ENCODE data around the gene CEMIP. TPM values are rescaled to one million over a fixed set of nuclear protein-coding genes. Genes with fewer than 3 reads are reported as not detected.

The CEMIP gene
- total RNA-seq, 1 donor from 2014 or later = 0.83 TPM

DNA sequence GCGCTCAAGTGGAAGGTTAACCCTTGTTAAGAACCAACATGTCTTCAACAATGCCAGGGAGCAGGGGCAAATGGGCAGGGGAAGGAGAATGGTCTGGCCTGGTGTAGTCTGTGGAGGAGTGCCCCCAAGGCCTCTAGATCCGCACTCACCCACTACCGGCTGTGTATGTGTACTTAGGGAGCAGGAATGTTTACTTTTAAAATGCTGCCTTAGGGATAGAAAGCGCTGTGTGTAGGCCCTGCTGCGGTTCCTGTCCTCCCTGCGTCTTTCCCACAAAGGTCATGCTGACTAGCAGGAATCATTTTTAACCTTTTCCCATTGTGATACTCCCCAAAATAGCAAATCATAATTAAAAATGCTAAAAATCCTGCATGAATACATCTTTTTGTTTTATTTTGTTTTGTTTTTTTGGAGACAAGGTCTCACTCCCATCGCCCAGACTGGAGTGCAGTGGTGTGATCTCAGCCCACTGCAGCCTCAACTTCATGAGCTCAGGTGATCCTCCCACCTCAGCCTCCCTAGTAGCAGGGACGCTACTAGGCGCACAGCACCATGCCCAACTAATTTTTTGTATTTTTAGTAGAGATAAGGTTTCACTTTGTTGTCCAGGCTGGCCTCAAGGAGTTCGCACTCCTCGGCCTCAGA, 35.9 kb upstream of the CEMIP start:
- Mint-ChIP-seq H3K27ac (peak overlapping the region; percentile 58), H3K4me3 (no peak overlapping the region), H3K27me3 (ENCODE audit: low read depth) (no peaks in the 10 kb centered on the region), H3K36me3 (peaks cover 8% of the 10 kb centered on the region), H3K4me1 (peaks cover 34% of the 10 kb centered on the region), H3K9me3 (peaks cover 18% of the 10 kb centered on the region)
- no peak for DNase-seq (ENCODE audit: low spot score in 2 of 2, unreplicated experiment in 2 of 2)
- TF ChIP-seq CTCF (IDR thresholded peaks at IDR 0.05; ENCODE audit: unreplicated experiment) = no peak

GRCh38 chr15:80744415-80744814, 34.8 kb upstream of the CEMIP start:
- Mint-ChIP-seq H3K4me1 (peaks cover 34% of the 10 kb centered on the region), H3K9me3 (peaks cover 12% of the 10 kb centered on the region), H3K27ac (peak overlapping the region; percentile 54), H3K36me3 (peaks cover 8% of the 10 kb centered on the region), H3K4me3 (no peak overlapping the region), H3K27me3 (ENCODE audit: low read depth) (no peaks in the 10 kb centered on the region)
- TF ChIP-seq CTCF (IDR thresholded peaks at IDR 0.05; ENCODE audit: unreplicated experiment) = no peak
- DNase-seq (ENCODE audit: low spot score in 2 of 2, unreplicated experiment in 2 of 2) = no peak

DNA sequence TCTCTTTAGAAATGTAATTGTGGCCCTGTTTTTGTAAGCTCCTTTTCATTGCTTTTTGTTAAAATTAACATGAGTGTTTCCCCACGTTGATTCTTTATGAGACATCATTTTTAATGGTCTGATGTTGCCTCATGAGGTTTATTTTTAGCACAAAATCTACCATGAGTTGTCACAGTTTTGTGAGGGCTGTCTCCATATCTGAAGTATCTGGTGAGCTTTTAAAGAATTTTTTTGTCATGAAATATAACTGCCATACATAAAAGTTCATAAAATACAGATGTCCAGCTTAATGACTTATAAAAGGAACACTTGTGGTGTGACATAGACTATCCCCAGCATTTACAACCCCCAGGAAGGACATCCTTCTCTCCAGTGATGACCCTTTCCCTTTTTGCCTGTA, 34.3 kb upstream of the CEMIP start:
- no peaks in the 10 kb centered on the region for H3K27me3 Mint-ChIP-seq (ENCODE audit: low read depth)
- H3K9me3 Mint-ChIP-seq = peaks cover 12% of the 10 kb centered on the region
- DNase-seq (ENCODE audit: low spot score in 2 of 2, unreplicated experiment in 2 of 2) = no peak
- H3K4me1 Mint-ChIP-seq = peaks cover 34% of the 10 kb centered on the region
- TF ChIP-seq CTCF (IDR thresholded peaks at IDR 0.05; ENCODE audit: unreplicated experiment) = no peak
- peak overlapping the region; percentile 54 for H3K27ac Mint-ChIP-seq
- peaks cover 7% of the 10 kb centered on the region for H3K36me3 Mint-ChIP-seq
- H3K4me3 Mint-ChIP-seq = no peak overlapping the region

- no peak overlapping the region for H3K4me3 Mint-ChIP-seq
- no peak overlapping the region for H3K27ac Mint-ChIP-seq
- peaks cover 34% of the 10 kb centered on the region for H3K4me1 Mint-ChIP-seq
- peaks cover 8% of the 10 kb centered on the region for H3K36me3 Mint-ChIP-seq
- H3K9me3 Mint-ChIP-seq = peaks cover 9% of the 10 kb centered on the region
- DNase-seq (ENCODE audit: low spot score in 2 of 2, unreplicated experiment in 2 of 2) = no peak
- TF ChIP-seq CTCF (IDR thresholded peaks at IDR 0.05; ENCODE audit: unreplicated experiment) = no peak
- no peaks in the 10 kb centered on the region for H3K27me3 Mint-ChIP-seq (ENCODE audit: low read depth)
Measured at GRCh38 chr15:80745888-80746287, 33.3 kb upstream of the CEMIP start.

DNA sequence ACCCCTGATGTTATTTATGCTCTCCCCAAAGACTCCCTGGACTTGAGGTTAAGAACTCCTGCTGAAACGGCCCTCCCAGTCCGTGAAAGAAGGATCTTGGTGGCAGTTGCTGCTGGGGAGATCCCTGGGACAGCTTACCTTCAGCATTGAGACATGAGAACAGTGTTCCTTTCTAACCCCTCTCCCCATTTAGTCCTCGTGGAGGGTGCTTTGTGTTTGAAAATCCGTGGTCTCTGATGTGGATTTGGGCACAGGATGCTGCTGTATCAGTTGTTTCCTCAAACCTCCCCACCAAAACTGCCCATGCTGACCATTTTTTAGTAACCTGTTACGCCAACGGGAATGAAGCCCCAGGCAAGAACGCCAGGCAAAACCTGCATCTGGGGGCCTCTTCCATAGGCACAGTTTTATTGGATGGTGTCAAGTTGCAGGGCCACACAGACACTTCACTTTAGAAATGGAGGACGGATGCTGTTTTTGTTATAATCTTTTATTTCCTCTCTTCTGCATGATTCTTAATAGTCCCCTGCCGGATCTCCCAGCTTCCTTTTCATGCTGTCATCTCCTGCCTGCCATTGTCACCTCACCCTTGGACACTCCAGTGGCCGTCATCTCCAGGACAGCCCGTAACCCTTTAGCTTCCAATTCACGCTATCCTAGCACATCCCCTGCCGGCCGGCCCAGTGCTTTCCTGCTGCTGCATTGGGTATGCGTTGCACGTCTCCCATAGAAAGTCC, 31.7 kb upstream of the CEMIP start:
- Mint-ChIP-seq H3K36me3 (peaks cover 10% of the 10 kb centered on the region), H3K27ac (no peak overlapping the region), H3K4me3 (peak overlapping the region; percentile 49), H3K9me3 (peaks cover 9% of the 10 kb centered on the region), H3K27me3 (ENCODE audit: low read depth) (no peaks in the 10 kb centered on the region), H3K4me1 (peaks cover 39% of the 10 kb centered on the region)
- TF ChIP-seq CTCF (IDR thresholded peaks at IDR 0.05; ENCODE audit: unreplicated experiment) = no peak
- no peak for DNase-seq (ENCODE audit: low spot score in 2 of 2, unreplicated experiment in 2 of 2)
